GM19023 (cell line): ENCODE data around the gene CPOX.

ENCODE experiments used
- ATAC-seq: cut with Tn5 transposase; IDR thresholded peaks from one replicate; pipeline ENCODE4 v1.9.1; 2021; ENCODE audit warnings: mild to moderate bottlenecking, moderate library complexity; ENCODE audit not compliant: unreplicated experiment

CPOX gene

GRCh38 chr3:98596541-98597500 is 3.4 kb upstream of the CPOX start:
- ATAC-seq: no peak

GRCh38 chr3:98596087-98596486 is 2.7 kb upstream of the CPOX start:
- ATAC-seq: no peak

GRCh38 chr3:98594628-98595324 is 1.4 kb upstream of the CPOX start:
- no peak for ATAC-seq

GRCh38 chr3:98592345-98592935 is 971 bp downstream of the CPOX start:
- ATAC-seq: no peak

- no peak for ATAC-seq
These were observed 3.9 kb downstream of the CPOX start for GRCh38 chr3:98589331-98590036.

- ATAC-seq: no peak
These were observed 5.3 kb downstream of the CPOX start for GRCh38 chr3:98588065-98588464.

- no peak for ATAC-seq
These were observed 5.8 kb downstream of the CPOX start for GRCh38 chr3:98587654-98588053.

GRCh38 chr3:98584547-98584946 is 8.9 kb downstream of the CPOX start:
- ATAC-seq: no peak

GRCh38 chr3:98583766-98584165 is 9.6 kb downstream of the CPOX start:
- ATAC-seq: no peak

GRCh38 chr3:98582042-98582441 is 11.4 kb downstream of the CPOX start:
- ATAC-seq: no peak

- ATAC-seq: no peak
These were observed 11.9 kb downstream of the CPOX start for GRCh38 chr3:98581474-98581873.

- ATAC-seq: no peak
These were observed 12.7 kb downstream of the CPOX start for GRCh38 chr3:98580401-98581386.

GRCh38 chr3:98577178-98577895 is 16.1 kb downstream of the CPOX start:
- no peak for ATAC-seq

- ATAC-seq: no peak
These were observed 19.3 kb downstream of the CPOX start for GRCh38 chr3:98574132-98574531.

- ATAC-seq: peak; percentile 69
These were observed 20.2 kb downstream of the CPOX start for GRCh38 chr3:98573181-98573728.

GRCh38 chr3:98568402-98568801 is 25.0 kb downstream of the CPOX start:
- no peak for ATAC-seq

- ATAC-seq: peak; percentile 34
These were observed 25.6 kb downstream of the CPOX start for GRCh38 chr3:98567666-98568270.

GRCh38 chr3:98565843-98566242 is 27.6 kb downstream of the CPOX start:
- ATAC-seq: no peak
